ENCODE data around the gene GLDC.

DNA sequence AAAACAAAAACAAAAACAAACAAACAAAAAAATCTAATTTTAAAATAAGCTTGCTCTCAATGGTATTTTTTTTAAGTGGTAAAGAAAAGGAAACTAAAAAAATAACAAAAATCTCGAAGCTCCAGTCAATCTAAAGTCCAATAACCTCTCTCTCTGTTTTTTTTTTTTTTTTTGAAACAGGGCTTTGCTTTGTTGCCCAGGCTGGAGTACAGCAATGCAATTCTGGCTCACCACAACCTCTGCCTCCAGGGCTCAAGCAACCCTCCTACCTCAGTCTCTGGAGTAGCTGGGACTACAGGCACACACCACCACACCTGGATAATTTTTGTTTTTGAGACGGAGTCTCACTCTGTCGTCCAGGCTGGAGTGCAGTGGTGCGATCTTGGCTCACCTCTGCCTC is 25.9 kb upstream of the GLDC start:
- TF ChIP-seq, protein P1, sequence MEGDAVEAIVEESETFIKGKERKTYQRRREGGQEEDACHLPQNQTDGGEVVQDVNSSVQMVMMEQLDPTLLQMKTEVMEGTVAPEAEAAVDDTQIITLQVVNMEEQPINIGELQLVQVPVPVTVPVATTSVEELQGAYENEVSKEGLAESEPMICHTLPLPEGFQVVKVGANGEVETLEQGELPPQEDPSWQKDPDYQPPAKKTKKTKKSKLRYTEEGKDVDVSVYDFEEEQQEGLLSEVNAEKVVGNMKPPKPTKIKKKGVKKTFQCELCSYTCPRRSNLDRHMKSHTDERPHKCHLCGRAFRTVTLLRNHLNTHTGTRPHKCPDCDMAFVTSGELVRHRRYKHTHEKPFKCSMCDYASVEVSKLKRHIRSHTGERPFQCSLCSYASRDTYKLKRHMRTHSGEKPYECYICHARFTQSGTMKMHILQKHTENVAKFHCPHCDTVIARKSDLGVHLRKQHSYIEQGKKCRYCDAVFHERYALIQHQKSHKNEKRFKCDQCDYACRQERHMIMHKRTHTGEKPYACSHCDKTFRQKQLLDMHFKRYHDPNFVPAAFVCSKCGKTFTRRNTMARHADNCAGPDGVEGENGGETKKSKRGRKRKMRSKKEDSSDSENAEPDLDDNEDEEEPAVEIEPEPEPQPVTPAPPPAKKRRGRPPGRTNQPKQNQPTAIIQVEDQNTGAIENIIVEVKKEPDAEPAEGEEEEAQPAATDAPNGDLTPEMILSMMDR (IDR thresholded peaks at IDR 0.05), result no peak
- TF ChIP-seq POLR2A (IDR thresholded peaks at IDR 0.05), result no peak

Data from lower leg skin (tissue), 3 donors.